Measurements from ENCODE around the gene IFNA13.
"Not testable (repeated sequence)": the region's sequence is repeated elsewhere in the genome, so short reads cannot be mapped to it uniquely, and the experiment has no call there.

IFNA13 gene

DNA sequence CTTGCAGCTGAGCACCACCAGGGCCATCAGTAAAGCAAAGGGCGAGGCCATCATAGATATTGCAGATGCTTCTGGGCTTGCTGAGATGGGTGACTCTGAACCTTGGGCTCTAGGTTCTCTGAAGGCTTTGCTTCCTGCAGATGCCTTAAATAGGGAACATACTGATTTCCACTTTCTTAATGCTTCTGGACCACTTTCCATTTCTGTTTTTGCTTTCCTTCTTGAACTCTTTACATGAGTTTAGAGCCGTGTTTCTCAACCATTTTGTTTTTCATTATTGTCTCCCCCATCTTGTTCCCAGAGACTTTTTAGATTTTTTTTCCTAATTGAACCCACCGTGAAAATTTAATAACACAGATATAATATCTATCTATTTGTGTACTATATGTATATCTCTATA is at the start of gene IFNA13:
TSS of gene IFNA13 (minus strand) at position 101 of the 400 bp plus-strand sequence. CDS start at position 54, 47 bp downstream.
- no peak for DNase-seq

- DNase-seq = no peak
These were observed 47.8 kb upstream of the IFNA13 start for GRCh38 chr9:21415493-21416267.

- DNase-seq = no peak
These were observed 46.5 kb upstream of the IFNA13 start for GRCh38 chr9:21414220-21414940.

DNA sequence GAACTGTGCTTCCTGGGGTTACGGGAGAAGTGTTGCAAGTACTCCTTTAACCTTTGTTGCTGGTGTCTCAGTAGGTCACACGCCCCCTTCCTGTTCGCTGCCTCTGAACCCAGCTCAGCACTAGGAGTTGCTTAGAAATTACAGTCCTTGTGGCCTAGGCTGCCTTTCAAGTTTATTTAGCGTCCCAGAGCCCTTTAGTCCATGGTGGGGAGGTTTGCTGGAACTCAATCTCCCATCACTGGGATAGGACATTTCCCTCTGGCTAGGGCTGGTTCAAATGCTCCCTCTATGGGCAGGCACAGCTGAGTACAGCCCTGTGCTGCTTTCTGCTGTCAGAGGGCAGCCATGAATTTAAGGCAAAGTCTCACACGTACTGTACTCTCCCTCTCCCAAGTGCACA is 45.8 kb upstream of the IFNA13 start:
- DNase-seq = peak in 1 of 2 donors; percentile 6

DNA sequence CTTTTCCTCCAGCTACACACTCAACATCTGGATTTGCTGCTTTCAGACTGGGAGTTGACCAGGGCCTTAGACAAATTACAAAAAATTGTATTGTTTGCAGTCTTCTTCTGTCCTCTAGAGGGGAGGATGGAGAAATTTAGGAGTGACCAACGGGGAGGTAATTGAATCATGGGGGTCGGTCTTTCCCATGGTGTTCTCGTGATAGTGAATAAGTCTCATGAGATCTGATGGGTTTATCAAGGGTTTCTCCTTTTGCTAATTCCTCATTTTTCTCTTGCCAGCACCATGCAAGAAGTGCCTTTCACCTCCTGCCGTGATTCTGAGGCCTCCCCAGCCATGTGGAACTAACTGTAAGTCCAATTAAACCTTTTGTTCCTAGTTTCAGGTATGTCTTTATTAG is 45.3 kb upstream of the IFNA13 start:
- no peak for DNase-seq

GRCh38 chr9:21412107-21412506 is 44.2 kb upstream of the IFNA13 start:
- no peak for DNase-seq

DNA sequence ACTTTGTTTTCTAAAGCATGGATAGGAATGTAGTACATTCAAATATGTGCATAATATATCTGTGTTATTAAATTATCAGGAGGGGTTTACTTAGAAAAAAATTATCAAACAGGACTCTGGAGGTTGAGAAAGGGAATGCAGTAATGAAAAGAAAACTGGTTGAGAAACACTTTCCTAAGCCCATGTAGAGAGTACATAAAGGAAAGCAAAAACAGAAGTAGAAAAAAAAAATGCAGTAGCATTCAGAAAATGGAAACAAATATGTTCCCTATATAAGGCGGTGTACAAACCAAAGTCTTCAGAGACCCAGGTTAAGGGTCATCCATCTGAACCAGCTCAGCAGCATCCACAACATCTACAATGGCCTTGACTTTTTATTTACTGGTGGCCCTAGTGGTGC is 41.0 kb upstream of the IFNA13 start, which contains the start of gene IFNA8:
TSS of gene IFNA8 (plus strand) at position 301 of the 400 bp plus-strand sequence. CDS start at position 361, 60 bp downstream.
- no peak for DNase-seq

DNA sequence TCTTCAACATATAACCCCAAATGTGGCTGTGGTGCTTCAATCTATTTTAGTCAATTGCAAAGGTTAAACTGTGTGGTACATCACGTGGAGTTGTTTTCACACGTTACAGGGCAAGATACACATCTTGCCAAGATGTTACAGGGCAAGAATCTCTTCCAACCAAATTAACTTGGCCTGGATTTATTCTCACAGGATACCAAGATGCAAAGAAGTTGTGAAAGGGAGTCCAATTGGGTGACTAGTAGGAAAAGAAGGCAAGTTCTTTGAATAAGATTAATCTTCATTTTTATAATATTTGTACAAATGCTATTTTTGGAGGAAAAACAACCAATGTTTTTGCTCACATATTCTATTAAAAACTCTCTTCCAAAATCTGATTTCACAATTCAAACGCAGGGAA is 36.3 kb upstream of the IFNA13 start:
- no peak for DNase-seq

GRCh38 chr9:21402386-21403251 is 34.8 kb upstream of the IFNA13 start:
- DNase-seq = no peak

DNA sequence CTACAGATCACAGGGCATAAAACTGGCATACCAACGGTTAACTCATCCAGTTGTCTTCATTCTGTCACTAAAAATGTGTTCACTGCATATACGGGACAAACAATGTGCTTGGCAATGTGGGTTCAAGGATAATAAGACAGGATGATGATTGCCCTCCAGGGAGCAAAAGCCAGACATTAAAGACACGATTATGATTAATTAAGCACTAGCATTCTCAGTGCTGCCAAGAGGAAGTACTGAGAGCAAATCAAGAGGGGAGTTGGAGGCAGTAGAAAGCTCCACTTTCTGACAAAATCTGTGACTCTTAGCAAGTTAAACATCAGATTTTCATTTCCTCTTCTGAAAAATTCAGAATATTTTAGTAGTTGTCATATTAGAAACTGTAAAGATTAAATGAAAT is 32.1 kb upstream of the IFNA13 start:
- no peak for DNase-seq

- no peak for DNase-seq
These were observed 31.2 kb upstream of the IFNA13 start for GRCh38 chr9:21398955-21399489.

GRCh38 chr9:21395778-21396717 is 28.2 kb upstream of the IFNA13 start:
- peak; percentile 43 to 57 for DNase-seq

DNA sequence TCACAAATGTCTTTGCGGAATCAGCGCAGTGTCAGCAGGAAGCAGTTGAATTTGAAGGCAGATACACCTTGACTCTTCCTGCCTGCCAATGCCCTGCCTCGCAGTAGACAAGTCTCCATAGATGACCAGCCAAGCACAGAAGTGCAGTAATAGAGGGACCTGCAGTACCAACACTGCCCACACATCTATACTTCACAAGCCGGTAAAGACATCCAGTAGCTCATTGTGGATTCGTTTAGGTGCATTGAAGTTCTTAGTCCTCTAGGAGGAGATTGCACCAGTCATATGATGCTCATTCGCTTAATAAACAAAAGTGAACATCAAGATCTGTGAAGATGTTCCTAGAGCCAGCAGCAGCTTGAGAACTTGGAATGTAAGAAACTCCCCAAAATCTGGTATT is 24.4 kb upstream of the IFNA13 start:
- peak in 1 of 2 donors; percentile 7 for DNase-seq

- DNase-seq = no peak
These were observed 17.3 kb upstream of the IFNA13 start, which contains the start of gene IFNA2 for GRCh38 chr9:21385131-21385670. IFNA2 (minus strand) TSS chr9:21385398; CDS start chr9:21385329, 69 bp downstream.

- no peak for DNase-seq
These were observed 15.8 kb upstream of the IFNA13 start for GRCh38 chr9:21383627-21384026.

- DNase-seq = peak; percentile 23 to 65
These were observed 13.8 kb upstream of the IFNA13 start for GRCh38 chr9:21381448-21382339.

- DNase-seq = not testable (repeated sequence)
These were observed 3.6 kb upstream of the IFNA13 start for GRCh38 chr9:21371467-21371866.

GRCh38 chr9:21367169-21367568 is 688 bp downstream of the IFNA13 start:
- not testable (repeated sequence) for DNase-seq

GRCh38 chr9:21362287-21362686 is 5.6 kb downstream of the IFNA13 start:
- DNase-seq = no peak
